Uterus (tissue), 4 donors: ENCODE data around the gene SMIM1. TPM values are rescaled to one million over a fixed set of nuclear protein-coding genes. Genes with fewer than 3 reads are reported as not detected.
"Not testable (repeated sequence)": the region's sequence is repeated elsewhere in the genome, so short reads cannot be mapped to it uniquely, and the experiment has no call there.

Experiments used
- DNase-seq, 2 donors: peaks; one replicate each; pipeline ENCODE4 v3.0.0-alpha.2; 2019 to 2020
- H3K27ac ChIP-seq, 2 donors: fragments of 200-600 bp; sonication (generic); 1 replicate in 1 of 2; 2 replicates in 1 of 2; pipeline ENCODE4 v1.5.1; 2016 to 2018
- H3K27me3 ChIP-seq, 2 donors: fragments of 200-600 bp; sonication (generic); one replicate each; pipeline ENCODE4 v1.5.1; 2018 to 2019; ENCODE audit warnings: control low read depth in 1 of 2
- H3K36me3 ChIP-seq, 2 donors: fragments of 200-600 bp; sonication (generic); one replicate each; pipeline ENCODE4 v1.5.1; 2019; ENCODE audit warnings: control low read depth in 1 of 2
- H3K4me1 ChIP-seq, 2 donors: fragments of 200-600 bp; sonication (generic); one replicate each; pipeline ENCODE4 v1.5.1; 2018 to 2019; ENCODE audit warnings: control low read depth in 1 of 2
- H3K4me3 ChIP-seq, 2 donors: fragments of 200-600 bp; sonication (generic); 1 replicate in 1 of 2; 2 replicates in 1 of 2; pipeline ENCODE4 v1.5.1; 2018 to 2019; ENCODE audit warnings: mild to moderate bottlenecking in 1 of 2
- H3K9me3 ChIP-seq, 2 donors: fragments of 200-600 bp; sonication (generic); one replicate each; pipeline ENCODE4 v1.5.1; 2019; ENCODE audit warnings: control low read depth in 1 of 2
- POLR2A ChIP-seq, 2 donors: fragments of 450-650 bp; IDR thresholded peaks; one replicate each; pipeline ENCODE4 v1.6.1; 2016; ENCODE audit warnings: antibody characterized with exemption in 2 of 2, mild to moderate bottlenecking in 1 of 2, moderate library complexity in 1 of 2
- intact Hi-C: fragments of 100-400 bp; cut with DNase I; formaldehyde crosslinking; loops from one replicate; pipeline ENCODE4 v1.15.1; 2023; ENCODE audit warnings: low total_unique reads
- total RNA-seq, 4 donors: library from RNA; depleted of rRNA in 3 of 4; stranded (reverse); fragments of >200 nt in 3 of 4; gene quantifications; one replicate each; pipeline versions ENCODE4 v1.1.0 to v1.2.4, GENCODE V29; 2014 to 2023
- TF ChIP-seq, protein P1 (sequence below), 4 experiments: fragments of 200-600 bp in 2 of 4; fragments of 450-650 bp in 2 of 4; sonication (generic) in 2 of 4; IDR thresholded peaks; one replicate each; pipeline ENCODE4 v1.5.1; 2016 to 2019; ENCODE audit warnings: antibody characterized with exemption in 4 of 4, mild to moderate bottlenecking in 2 of 4, moderate library complexity in 1 of 4
- donor health status: DM: yes; HTN: yes; CAD: no.

Gene SMIM1, protein sequence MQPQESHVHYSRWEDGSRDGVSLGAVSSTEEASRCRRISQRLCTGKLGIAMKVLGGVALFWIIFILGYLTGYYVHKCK
- 10 to 100 TPM in 1 of 4 donors, 1 to 10 TPM in 1, not detected in 2; 4.4 to 15.4 TPM for total RNA-seq

DNA sequence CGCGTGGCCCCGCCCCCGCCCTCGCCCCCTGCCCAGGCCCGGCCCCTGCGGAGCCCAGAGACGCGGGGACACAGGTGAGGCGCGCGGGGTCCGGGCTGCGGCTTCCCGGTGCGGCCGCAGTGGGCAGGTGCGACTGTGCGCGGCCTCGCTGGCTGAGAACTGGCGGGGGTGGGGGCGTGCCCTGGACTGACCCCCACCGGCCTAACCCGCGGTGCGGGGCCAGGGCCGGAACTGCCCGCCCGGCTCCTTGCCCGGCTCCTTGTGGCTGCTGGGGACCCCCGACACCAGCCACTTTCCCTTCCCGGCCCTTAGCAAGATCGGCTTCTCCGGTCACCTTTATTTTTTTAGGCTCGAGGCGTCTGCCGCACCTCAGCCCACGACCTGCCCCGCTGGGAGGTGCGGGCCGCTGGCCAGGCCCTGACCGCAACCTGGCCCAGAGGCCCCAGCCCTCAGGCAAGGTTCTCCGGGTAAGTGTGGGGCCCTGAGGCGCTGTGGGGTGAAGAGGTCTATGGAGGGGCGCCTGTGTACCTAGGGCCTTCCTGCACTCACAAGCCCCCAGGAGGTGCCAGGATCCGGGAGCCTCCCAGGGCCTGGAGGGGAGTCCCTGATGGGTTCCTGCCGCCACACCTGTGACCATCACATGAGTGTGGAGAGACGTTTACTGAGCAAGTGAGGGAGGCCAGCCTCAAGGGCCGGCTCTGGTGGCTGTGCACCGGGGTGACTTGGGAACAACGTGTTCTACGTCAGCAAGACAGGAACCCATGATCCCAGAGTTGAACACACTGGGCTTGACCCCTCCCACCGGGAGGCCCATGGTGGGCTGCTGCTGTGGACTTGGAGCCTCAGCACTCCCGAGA is at the start of gene SMIM1:
TSS of gene SMIM1 (plus strand) at position 35 of the 857 bp plus-strand sequence. CDS start 2,625 bp downstream, outside the sequence.
- no peak for TF ChIP-seq POLR2A (IDR thresholded peaks at IDR 0.05)
- TF ChIP-seq, protein P1, sequence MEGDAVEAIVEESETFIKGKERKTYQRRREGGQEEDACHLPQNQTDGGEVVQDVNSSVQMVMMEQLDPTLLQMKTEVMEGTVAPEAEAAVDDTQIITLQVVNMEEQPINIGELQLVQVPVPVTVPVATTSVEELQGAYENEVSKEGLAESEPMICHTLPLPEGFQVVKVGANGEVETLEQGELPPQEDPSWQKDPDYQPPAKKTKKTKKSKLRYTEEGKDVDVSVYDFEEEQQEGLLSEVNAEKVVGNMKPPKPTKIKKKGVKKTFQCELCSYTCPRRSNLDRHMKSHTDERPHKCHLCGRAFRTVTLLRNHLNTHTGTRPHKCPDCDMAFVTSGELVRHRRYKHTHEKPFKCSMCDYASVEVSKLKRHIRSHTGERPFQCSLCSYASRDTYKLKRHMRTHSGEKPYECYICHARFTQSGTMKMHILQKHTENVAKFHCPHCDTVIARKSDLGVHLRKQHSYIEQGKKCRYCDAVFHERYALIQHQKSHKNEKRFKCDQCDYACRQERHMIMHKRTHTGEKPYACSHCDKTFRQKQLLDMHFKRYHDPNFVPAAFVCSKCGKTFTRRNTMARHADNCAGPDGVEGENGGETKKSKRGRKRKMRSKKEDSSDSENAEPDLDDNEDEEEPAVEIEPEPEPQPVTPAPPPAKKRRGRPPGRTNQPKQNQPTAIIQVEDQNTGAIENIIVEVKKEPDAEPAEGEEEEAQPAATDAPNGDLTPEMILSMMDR (IDR thresholded peaks at IDR 0.05), result no peak
- peaks cover 0 to 10% of the 10 kb centered on the region in 2 donors for H3K4me1 ChIP-seq
- H3K27me3 ChIP-seq, result no peaks in the 10 kb centered on the region
- H3K9me3 ChIP-seq, result no peaks in the 10 kb centered on the region
- peak within 1 kb of the TSS; percentile 70 to 94 for H3K27ac ChIP-seq
- intact Hi-C loops, result no loop called here
- H3K36me3 ChIP-seq, result no peaks in the 10 kb centered on the region
- no peak for DNase-seq
- peak within 1 kb of the TSS; percentile 48 to 55 for H3K4me3 ChIP-seq

- DNase-seq, result no peak
- H3K4me3 ChIP-seq, result no peak overlapping the region
- no peaks in the 10 kb centered on the region for H3K27me3 ChIP-seq
- no peak overlapping the region for H3K27ac ChIP-seq
- H3K9me3 ChIP-seq, result no peaks in the 10 kb centered on the region
- no peaks in the 10 kb centered on the region for H3K36me3 ChIP-seq
- no peak for TF ChIP-seq POLR2A (IDR thresholded peaks at IDR 0.05)
- intact Hi-C loops, result no loop called here
- H3K4me1 ChIP-seq, result no peaks in the 10 kb centered on the region
These were observed 49.7 kb upstream of the SMIM1 start for GRCh38 chr1:3722846-3723245.

DNA sequence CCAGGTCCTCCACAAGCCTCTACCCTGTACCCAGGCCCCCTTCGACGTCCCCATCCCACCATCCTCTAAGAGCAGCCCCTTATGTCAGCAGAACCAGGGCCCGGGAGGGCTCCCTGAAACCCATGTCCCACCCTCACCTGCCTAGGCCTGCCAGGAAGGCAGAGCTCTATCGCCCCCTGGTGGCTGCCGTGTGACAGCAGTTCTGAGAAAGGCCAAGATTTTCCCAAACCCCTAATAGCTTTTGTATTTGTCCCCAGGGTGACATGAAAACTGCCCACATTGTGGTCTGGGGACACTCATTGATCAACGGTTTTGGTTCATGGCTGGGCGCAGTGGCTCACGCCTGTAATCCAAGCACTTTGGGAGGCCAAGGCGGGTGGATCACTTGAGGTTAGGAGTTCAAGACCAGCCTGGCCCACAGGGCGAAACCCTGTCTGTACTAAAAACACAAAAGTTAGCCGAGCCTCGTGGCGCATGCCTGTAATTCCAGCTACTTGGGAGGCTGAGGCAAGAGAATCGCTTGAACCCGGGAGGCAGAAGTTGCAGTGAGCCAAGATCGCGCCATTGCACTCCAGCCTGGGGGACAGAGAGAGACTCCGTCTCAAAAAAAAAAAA is 48.0 kb upstream of the SMIM1 start:
- H3K4me1 ChIP-seq, H3K27me3 ChIP-seq, H3K4me3 ChIP-seq, H3K9me3 ChIP-seq, H3K36me3 ChIP-seq, intact Hi-C loops, H3K27ac ChIP-seq: not testable (repeated sequence)
- DNase-seq, result peak; percentile 45 to 54
- TF ChIP-seq, protein P1 (IDR thresholded peaks at IDR 0.05), result peak; percentile 59 to 83 (median 69)

- H3K36me3 ChIP-seq, result no peaks in the 10 kb centered on the region
- no peaks in the 10 kb centered on the region for H3K4me1 ChIP-seq
- TF ChIP-seq, protein P1 (IDR thresholded peaks at IDR 0.05), result no peak
- no peak for TF ChIP-seq POLR2A (IDR thresholded peaks at IDR 0.05)
- no peak overlapping the region for H3K4me3 ChIP-seq
- no peaks in the 10 kb centered on the region for H3K9me3 ChIP-seq
- no peak for DNase-seq
- H3K27me3 ChIP-seq, result no peaks in the 10 kb centered on the region
- H3K27ac ChIP-seq, result no peak overlapping the region
- intact Hi-C loops, result no loop called here
These were observed 47.2 kb upstream of the SMIM1 start for GRCh38 chr1:3725366-3725765.

DNA sequence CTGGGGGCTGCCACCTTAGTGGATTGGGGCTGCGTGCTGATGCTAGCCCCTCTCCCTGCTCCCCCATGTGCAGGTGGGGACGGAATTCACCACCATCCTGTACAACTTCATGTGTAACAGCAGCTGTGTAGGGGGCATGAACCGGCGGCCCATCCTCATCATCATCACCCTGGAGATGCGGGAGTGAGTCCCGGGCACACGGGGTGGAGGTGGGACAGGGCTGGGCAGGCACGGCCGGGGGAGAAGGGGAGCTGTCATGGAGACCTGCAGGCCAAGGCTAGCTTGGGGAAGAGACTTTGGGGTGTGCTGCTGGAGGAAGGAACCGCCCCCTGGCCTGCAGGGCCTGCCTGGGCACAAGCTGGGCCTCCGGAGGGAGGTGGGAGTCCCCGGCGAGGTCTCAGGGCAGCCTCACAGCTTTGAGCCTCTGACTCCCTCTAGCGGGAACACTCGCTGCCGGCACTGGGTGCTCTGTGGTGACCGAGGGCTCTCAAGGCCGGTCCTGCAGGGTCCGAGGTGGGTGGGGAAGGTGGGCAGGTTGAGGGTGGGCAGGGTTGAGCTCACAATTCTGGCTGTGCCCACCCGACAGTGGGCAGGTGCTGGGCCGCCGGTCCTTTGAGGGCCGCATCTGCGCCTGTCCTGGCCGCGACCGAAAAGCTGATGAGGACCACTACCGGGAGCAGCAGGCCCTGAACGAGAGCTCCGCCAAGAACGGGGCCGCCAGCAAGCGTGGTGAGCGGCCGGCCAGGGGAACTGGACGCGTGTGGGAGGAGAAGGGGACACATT is 45.3 kb upstream of the SMIM1 start:
- no peaks in the 10 kb centered on the region for H3K9me3 ChIP-seq
- no peak overlapping the region for H3K4me3 ChIP-seq
- no peaks in the 10 kb centered on the region for H3K4me1 ChIP-seq
- H3K36me3 ChIP-seq, result no peaks in the 10 kb centered on the region
- intact Hi-C loops, result no loop called here
- no peaks in the 10 kb centered on the region for H3K27me3 ChIP-seq
- no peak overlapping the region for H3K27ac ChIP-seq
- no peak for TF ChIP-seq POLR2A (IDR thresholded peaks at IDR 0.05)
- TF ChIP-seq, protein P1 (IDR thresholded peaks at IDR 0.05), result no peak
- no peak for DNase-seq
